Keratinocyte (primary cell): ENCODE measurements around the gene ACVR1.

Source experiments
- CTCF ChIP-seq, 3 experiments: IDR thresholded peaks in 1 of 3; conservative IDR thresholded peaks in 1 of 3; optimal IDR thresholded peaks in 1 of 3; 2 replicates in 2 of 3; 3 replicates in 1 of 3; pipeline versions ENCODE3 to v1.5.1; 2011; ENCODE audit warnings: low read length in 3 of 3, mild to moderate bottlenecking in 3 of 3, moderate library complexity in 2 of 3, control low read depth in 1 of 3, inconsistent platforms in 1 of 3; ENCODE audit not compliant: insufficient read depth in 2 of 3; ENCODE audit errors: extremely low read depth in 1 of 3
- EZH2 ChIP-seq: IDR thresholded peaks from one replicate; pipeline ENCODE4 v1.6.1; 2012; ENCODE audit warnings: inconsistent platforms, mild to moderate bottlenecking, low read length, moderate library complexity

- TF ChIP-seq EZH2 (no peak), CTCF (optimal IDR thresholded peaks at IDR 0.05 in 1 of 3, IDR thresholded peaks at IDR 0.05 in 1 of 3, conservative IDR thresholded peaks at IDR 0.05 in 1 of 3; ENCODE audit: extremely low read depth in 1 of 3, insufficient read depth in 2 of 3, low read length in 3 of 3) (no peak)
These were observed 21.2 kb upstream of the ACVR1 start for GRCh38 chr2:157897106-157897971.
